GM21529 (cell line): ENCODE results near the gene PHEX.

ENCODE experiments used
- ATAC-seq: cut with Tn5 transposase; IDR thresholded peaks from one replicate; pipeline ENCODE4 v1.9.1; 2021; ENCODE audit not compliant: unreplicated experiment

The PHEX gene

GRCh38 chrX:22147214-22147613 lies 115.1 kb downstream of the PHEX start:
- no peak for ATAC-seq

GRCh38 chrX:22147942-22148341 lies 115.8 kb downstream of the PHEX start:
- no peak for ATAC-seq

- no peak for ATAC-seq
Measured at GRCh38 chrX:22148565-22148964, 116.4 kb downstream of the PHEX start.

- ATAC-seq: no peak
Measured at GRCh38 chrX:22150371-22150770, 118.2 kb downstream of the PHEX start.

- no peak for ATAC-seq
Measured at GRCh38 chrX:22155126-22155525, 123.0 kb downstream of the PHEX start.

- ATAC-seq: no peak
Measured at GRCh38 chrX:22159071-22159470, 126.9 kb downstream of the PHEX start.

- ATAC-seq: no peak
Measured at GRCh38 chrX:22163326-22163725, 131.2 kb downstream of the PHEX start.

GRCh38 chrX:22164770-22165388 lies 132.8 kb downstream of the PHEX start:
- no peak for ATAC-seq

- no peak for ATAC-seq
Measured at GRCh38 chrX:22165732-22166457, 133.8 kb downstream of the PHEX start.

- no peak for ATAC-seq
Measured at GRCh38 chrX:22171287-22172060, 139.3 kb downstream of the PHEX start.

- ATAC-seq: no peak
Measured at GRCh38 chrX:22173966-22174365, 141.8 kb downstream of the PHEX start.

- ATAC-seq: no peak
Measured at GRCh38 chrX:22177950-22178515, 145.9 kb downstream of the PHEX start.

- ATAC-seq: no peak
Measured at GRCh38 chrX:22184096-22184495, 152.0 kb downstream of the PHEX start.

- no peak for ATAC-seq
Measured at GRCh38 chrX:22186165-22186564, 154.0 kb downstream of the PHEX start.

- ATAC-seq: peak; percentile 88
Measured at GRCh38 chrX:22192419-22193060, 160.4 kb downstream of the PHEX start.

- ATAC-seq: no peak
Measured at GRCh38 chrX:22193851-22194659, 161.9 kb downstream of the PHEX start.

- ATAC-seq: no peak
Measured at GRCh38 chrX:22194660-22194945, 162.5 kb downstream of the PHEX start.

GRCh38 chrX:22196149-22196548 lies 164.0 kb downstream of the PHEX start:
- no peak for ATAC-seq

- no peak for ATAC-seq
Measured at GRCh38 chrX:22202251-22202650, 170.1 kb downstream of the PHEX start.

- no peak for ATAC-seq
Measured at GRCh38 chrX:22203186-22203585, 171.1 kb downstream of the PHEX start.

- ATAC-seq: no peak
Measured at GRCh38 chrX:22206781-22207180, 174.7 kb downstream of the PHEX start.
